GM18907 (cell line): ENCODE data around the gene CROCC2.

Source experiments
- ATAC-seq: cut with Tn5 transposase; IDR thresholded peaks from one replicate; pipeline ENCODE4 v1.9.1; 2021; ENCODE audit warnings: mild to moderate bottlenecking, moderate library complexity; ENCODE audit not compliant: unreplicated experiment

The CROCC2 gene

GRCh38 chr2:241008711-241009121 lies 102.6 kb downstream of the CROCC2 start:
- no peak for ATAC-seq

DNA sequence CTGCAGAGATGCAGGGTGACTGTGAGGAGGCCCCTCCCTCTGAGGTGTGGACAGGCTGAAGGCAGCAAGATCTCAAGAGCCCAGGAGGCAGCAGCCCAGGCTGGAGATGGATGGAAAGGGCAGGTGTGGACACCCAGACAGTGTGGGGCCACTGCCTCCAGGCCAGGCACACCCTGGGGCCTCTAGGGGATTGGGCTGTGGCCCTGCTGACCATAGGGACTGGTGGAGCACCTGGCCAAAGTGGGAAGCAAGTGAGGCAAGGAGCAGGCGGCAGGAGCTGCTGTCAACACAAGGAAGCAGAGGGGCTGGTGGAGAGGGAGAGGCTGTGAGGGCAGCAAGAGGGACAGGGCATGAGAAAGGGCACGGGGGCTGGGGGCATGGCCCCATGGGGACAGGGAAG lies 103.1 kb downstream of the CROCC2 start:
- no peak for ATAC-seq

- ATAC-seq = no peak
These were observed 103.7 kb downstream of the CROCC2 start for GRCh38 chr2:241009601-241010530.

- ATAC-seq = no peak
These were observed 104.6 kb downstream of the CROCC2 start for GRCh38 chr2:241010531-241011295.

GRCh38 chr2:241011296-241011600 lies 105.1 kb downstream of the CROCC2 start:
- ATAC-seq = no peak

DNA sequence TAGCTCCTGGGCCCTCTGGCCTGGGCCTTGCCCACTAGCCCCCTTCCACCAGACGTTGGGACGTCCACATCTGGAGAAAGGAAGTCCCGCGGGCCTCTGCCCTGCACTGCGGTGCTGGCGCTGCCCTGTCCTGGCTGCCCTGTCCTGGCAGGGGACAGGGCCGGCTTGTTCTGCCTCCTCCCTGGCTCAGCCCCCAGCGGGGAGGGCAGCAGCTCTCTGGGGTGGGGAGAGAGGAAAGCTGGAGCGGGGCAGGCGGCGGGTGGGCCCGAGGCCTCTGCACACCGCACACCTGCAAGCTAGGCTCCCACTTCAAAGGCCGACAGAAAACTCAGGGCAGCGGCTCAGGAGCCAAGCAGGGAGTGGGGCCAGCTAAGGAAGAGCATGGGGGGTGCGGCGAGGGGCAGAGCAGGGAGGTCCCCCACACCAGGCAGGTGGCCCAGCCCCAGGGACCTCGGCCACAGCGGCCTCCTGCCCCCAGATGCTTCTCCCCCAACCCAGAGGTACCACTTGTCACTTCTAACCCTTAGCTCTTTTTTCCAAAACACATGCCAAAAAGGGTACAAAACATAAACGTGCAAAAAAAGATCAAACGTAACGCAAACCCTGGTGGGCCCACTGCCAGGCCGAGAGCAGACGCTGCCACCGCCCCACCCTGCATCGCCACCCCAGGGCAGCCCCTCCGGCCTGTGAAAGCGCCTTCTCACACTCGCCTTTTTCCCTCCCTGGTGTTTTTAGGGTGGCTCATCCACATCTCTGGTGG lies 105.8 kb downstream of the CROCC2 start:
- ATAC-seq = no peak

DNA sequence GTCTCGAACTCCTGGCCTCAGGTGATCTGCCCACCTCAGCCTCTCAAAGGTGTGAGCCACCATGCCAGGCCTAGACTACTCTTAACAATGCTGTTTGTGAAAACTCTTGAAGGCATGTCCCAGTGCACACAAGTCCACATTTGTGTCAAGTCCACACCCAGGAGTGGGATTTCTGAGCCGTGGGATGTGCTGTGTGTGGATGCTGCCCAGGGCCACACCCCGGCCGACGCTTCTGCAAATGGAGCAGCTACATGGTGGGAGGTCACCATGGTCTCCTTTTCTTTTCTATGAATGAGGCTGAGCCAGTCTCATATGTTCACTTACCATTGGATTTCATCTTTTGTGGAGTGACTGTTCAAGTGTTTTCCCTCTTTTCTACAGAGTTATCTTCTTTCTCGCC lies 108.1 kb downstream of the CROCC2 start:
- no peak for ATAC-seq

DNA sequence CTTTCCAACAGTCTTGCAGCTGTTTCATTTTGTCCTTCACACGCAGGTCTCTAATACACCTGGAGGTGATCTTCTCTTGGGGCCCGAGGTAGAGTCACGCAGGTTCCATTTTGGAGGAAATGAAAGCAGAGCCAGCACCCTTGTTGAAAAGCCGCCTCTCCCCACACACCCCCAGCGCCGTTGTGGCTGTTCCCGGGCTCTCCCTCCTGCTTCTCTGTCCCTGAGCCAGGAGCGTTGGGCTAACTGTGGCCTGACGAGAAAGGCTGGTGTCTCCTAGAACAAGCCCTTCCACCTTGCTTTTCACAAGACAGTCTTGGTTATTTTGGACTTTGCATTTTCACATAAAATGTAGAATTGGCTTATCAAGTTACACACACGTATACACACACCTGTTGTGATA lies 108.6 kb downstream of the CROCC2 start:
- ATAC-seq = no peak

GRCh38 chr2:241015439-241015838 lies 109.3 kb downstream of the CROCC2 start:
- no peak for ATAC-seq

DNA sequence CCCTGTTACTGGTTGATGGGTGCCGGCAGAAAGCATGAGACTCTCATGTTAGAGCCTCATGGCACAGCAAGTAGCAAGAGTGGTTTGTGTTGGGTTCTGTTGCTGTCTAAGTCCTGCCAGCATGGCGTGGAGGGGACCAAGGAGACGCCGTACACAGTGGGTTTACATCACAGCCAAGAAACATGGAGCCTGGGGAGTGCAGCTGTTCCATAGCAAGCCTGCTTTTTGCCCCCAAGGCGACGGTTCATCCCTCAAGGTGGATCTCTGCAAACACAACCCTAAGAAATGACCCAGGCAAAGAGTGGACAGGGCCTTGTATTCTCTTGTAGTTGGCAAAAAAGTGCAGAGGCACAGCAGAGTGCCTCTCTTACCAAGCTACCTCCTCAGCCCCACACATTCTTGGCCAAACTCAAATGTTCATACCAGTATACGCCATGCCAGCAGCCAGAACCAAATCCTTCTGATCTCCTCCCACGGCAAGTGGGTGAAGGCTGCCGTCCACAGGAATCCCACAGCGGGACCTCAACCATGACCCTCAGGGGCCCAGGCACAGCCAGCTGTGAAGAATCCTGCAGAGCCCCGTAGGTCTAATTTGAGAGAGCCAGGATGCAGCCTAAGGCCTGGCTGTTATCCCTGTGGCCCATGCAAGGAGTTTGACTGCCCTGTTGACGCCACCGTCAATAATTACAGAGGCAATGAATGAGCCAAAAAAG lies 111.2 kb downstream of the CROCC2 start:
- ATAC-seq = no peak

DNA sequence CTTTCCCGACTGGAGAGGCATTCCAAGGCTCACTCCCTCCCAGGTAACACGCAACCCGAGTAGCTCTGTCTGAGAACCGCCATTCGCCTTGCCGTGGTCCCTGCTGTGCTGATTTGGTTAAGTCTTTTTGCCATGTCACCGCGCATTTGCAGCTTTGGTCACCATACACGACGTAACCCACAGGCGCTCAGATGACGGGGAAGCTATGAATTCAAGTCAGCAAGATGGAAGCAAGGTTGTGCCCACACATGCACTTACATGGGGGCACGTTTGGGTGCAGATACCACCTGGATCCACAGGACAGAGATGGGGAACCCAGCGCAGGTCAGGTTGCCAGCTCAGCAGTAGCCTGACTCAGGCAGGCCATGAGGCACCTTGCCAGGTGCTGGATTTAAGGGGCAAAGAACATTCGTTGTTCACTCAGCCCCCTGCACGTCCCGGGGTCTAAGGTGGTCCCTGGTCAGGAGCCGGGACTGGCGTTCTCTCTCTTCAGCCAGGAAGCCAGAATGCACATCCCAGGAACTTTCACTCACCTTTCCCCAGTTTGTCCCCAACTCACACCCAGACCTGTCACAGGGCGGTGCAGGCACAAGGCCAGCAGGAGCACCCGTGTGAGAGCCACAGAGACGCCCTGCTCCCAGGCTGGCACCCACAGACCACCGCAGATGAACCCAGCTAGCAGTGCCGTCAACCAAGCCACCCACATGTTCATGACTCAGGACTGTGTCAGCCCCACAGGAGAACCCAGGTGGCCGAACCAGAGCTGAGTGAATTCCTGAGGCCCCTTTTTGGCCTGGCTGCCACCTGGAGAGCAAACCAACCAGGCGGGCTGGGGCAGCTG lies 112.1 kb downstream of the CROCC2 start:
- ATAC-seq = no peak

- no peak for ATAC-seq
These were observed 113.5 kb downstream of the CROCC2 start for GRCh38 chr2:241019441-241020139.

DNA sequence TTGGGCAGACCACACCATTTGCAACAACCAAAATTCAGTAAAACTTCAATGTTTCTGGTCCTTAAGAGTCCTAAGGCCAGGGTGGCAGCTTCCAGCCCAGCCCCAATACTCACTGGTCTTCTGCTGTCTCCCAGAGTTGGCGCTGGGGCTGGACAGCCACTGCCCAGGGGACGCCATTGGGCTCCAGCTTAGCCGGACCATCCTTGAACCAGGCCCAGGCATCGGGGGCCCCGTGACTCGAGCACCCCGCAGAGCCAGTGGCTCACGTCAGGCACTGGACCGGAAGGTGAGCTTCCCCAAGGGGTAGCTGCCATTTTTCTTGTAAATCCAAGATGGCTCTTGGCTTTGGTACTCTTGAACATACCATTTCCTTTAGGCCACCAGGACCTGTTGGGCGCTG lies 114.1 kb downstream of the CROCC2 start:
- no peak for ATAC-seq

DNA sequence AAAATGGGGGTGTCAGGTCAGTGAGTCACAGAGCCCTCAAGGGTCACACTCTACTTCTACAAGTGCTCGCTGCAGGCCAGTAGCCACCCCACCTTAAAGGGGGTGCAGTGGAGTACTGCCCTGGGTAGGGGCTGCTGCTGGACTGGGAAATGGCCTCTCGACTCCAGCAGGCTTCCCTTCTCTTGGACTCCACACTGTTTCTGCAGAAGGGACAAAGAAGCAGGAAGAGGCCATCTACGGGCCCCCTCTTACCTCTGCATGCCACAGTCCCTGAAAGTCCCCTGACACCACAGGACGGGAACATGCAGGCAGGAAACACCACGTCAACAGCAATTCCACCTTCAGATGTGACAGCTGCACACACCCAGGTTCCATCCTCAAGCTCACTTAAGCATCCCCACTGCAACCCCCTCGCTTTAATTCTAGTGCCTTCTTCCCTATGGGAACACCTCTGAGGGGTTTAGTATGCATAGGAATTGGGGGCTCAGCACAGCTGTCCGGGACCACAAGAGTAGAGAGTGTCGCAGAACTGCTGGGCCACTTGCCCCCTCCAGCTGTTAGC lies 114.6 kb downstream of the CROCC2 start:
- ATAC-seq = no peak

GRCh38 chr2:241025639-241026038 lies 119.5 kb downstream of the CROCC2 start:
- ATAC-seq = no peak

GRCh38 chr2:241029599-241030332 lies 123.6 kb downstream of the CROCC2 start:
- ATAC-seq = no peak

GRCh38 chr2:241030333-241030680 lies 124.2 kb downstream of the CROCC2 start:
- ATAC-seq = no peak

GRCh38 chr2:241030883-241031282 lies 124.7 kb downstream of the CROCC2 start:
- no peak for ATAC-seq
